ENCODE data around the gene MCTP2.

DNA sequence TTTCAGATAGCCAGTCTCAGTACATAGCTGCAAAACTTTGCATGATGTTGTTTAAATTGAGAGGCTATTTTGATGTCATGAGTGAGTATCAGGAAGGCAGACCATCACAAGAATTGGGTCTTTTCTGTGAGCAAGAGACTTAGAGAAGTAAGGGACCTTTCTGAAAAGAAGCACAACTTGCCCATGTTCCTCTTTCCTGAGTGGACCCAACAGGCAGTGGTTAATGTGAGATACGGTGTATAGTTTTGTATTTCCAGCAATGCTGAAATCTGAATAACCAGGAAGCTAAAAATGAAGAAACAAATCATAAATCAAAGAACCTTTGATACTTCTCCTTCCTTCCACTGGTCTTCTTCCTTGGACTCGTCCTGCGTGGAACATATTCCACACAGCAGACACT lies 25.1 kb downstream of the MCTP2 start:
- TF ChIP-seq, protein P1, sequence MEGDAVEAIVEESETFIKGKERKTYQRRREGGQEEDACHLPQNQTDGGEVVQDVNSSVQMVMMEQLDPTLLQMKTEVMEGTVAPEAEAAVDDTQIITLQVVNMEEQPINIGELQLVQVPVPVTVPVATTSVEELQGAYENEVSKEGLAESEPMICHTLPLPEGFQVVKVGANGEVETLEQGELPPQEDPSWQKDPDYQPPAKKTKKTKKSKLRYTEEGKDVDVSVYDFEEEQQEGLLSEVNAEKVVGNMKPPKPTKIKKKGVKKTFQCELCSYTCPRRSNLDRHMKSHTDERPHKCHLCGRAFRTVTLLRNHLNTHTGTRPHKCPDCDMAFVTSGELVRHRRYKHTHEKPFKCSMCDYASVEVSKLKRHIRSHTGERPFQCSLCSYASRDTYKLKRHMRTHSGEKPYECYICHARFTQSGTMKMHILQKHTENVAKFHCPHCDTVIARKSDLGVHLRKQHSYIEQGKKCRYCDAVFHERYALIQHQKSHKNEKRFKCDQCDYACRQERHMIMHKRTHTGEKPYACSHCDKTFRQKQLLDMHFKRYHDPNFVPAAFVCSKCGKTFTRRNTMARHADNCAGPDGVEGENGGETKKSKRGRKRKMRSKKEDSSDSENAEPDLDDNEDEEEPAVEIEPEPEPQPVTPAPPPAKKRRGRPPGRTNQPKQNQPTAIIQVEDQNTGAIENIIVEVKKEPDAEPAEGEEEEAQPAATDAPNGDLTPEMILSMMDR (IDR thresholded peaks at IDR 0.05) = no peak
- no peak for TF ChIP-seq ZFX (IDR thresholded peaks at IDR 0.05; ENCODE audit: borderline replicate concordance)
